Measurements from ENCODE around the gene GATA3. TPM values are rescaled to one million over a fixed set of nuclear protein-coding genes. Genes with fewer than 3 reads are reported as not detected.

The GATA3 gene
- total and polyA plus RNA-seq, 2 experiments from 2014 or later = 0.23 TPM; not detected in 1

GRCh38 chr10:8063935-8064334, 9.4 kb downstream of the GATA3 start:
- Histone ChIP-seq H4K20me1 (replicated peaks; ENCODE audit: insufficient read depth) (no peaks in the 10 kb centered on the region), H3K36me3 (ENCODE audit: insufficient read depth) (no peaks in the 10 kb centered on the region), H3K27me3 (ENCODE audit: insufficient read depth) (peaks cover 82% of the 10 kb centered on the region), H3K27ac (ENCODE audit: low read depth) (no peak overlapping the region), H2AFZ (no peak overlapping the region), H3K79me2 (replicated peaks; ENCODE audit: insufficient read depth) (no peaks in the 10 kb centered on the region), H3F3A (replicated peaks; ENCODE audit: low read depth) (peaks cover 16% of the 10 kb centered on the region), H3K4me2 (peak overlapping the region; percentile 75), H3K4me3 (peak overlapping the region; percentile 47), H3K4me1 (ENCODE audit: insufficient read depth) (peaks cover 58% of the 10 kb centered on the region), H3K9me2 (ENCODE audit: insufficient read depth) (no peaks in the 10 kb centered on the region)
- H3K4me3 Mint-ChIP-seq = peak overlapping the region; percentile 48
- peaks cover 75% of the 10 kb centered on the region for H3K27me3 Mint-ChIP-seq (ENCODE audit: insufficient read depth, low read depth, poor library complexity)
- no peaks in the 10 kb centered on the region; the same call in 2 of the 3 replicates for H3K36me3 Mint-ChIP-seq (ENCODE audit: low read depth)
- DNase-seq (ENCODE audit: low spot score) (peak; percentile 47), ATAC-seq (no peak; the same call in 2 of the 3 replicates)
- peaks cover 69% of the 10 kb centered on the region for H3K4me1 Mint-ChIP-seq
- H3K9me3 Mint-ChIP-seq = no peaks in the 10 kb centered on the region
- TF ChIP-seq REST (IDR thresholded peaks at IDR 0.05; ENCODE audit: unreplicated experiment) (no peak), ZNF114 (CRISPR knock-in tag; IDR thresholded peaks at IDR 0.05) (no peak), EZH2 (IDR thresholded peaks at IDR 0.05; ENCODE audit: low read depth, unreplicated experiment) (no peak), STAT1 (IDR thresholded peaks at IDR 0.05; ENCODE audit: unreplicated experiment) (no peak), ZNF331 (CRISPR knock-in tag; IDR thresholded peaks at IDR 0.05; ENCODE audit: low read depth) (no peak), EZH2phosphoT487 (IDR thresholded peaks at IDR 0.05; ENCODE audit: unreplicated experiment) (no peak), CREB1 (CRISPR knock-in tag; IDR thresholded peaks at IDR 0.05; ENCODE audit: low read depth) (no peak), POLR2AphosphoS5 (IDR thresholded peaks at IDR 0.05; ENCODE audit: low read depth) (no peak), NANOG (IDR thresholded peaks at IDR 0.05; ENCODE audit: borderline replicate concordance) (no peak), JUNB (IDR thresholded peaks at IDR 0.05; ENCODE audit: unreplicated experiment) (no peak)
- TF ChIP-seq, protein P1, sequence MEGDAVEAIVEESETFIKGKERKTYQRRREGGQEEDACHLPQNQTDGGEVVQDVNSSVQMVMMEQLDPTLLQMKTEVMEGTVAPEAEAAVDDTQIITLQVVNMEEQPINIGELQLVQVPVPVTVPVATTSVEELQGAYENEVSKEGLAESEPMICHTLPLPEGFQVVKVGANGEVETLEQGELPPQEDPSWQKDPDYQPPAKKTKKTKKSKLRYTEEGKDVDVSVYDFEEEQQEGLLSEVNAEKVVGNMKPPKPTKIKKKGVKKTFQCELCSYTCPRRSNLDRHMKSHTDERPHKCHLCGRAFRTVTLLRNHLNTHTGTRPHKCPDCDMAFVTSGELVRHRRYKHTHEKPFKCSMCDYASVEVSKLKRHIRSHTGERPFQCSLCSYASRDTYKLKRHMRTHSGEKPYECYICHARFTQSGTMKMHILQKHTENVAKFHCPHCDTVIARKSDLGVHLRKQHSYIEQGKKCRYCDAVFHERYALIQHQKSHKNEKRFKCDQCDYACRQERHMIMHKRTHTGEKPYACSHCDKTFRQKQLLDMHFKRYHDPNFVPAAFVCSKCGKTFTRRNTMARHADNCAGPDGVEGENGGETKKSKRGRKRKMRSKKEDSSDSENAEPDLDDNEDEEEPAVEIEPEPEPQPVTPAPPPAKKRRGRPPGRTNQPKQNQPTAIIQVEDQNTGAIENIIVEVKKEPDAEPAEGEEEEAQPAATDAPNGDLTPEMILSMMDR (conservative IDR thresholded peaks at IDR 0.05; ENCODE audit: low read depth in 2 of 2) = no peak
- TF ChIP-seq, protein P2, sequence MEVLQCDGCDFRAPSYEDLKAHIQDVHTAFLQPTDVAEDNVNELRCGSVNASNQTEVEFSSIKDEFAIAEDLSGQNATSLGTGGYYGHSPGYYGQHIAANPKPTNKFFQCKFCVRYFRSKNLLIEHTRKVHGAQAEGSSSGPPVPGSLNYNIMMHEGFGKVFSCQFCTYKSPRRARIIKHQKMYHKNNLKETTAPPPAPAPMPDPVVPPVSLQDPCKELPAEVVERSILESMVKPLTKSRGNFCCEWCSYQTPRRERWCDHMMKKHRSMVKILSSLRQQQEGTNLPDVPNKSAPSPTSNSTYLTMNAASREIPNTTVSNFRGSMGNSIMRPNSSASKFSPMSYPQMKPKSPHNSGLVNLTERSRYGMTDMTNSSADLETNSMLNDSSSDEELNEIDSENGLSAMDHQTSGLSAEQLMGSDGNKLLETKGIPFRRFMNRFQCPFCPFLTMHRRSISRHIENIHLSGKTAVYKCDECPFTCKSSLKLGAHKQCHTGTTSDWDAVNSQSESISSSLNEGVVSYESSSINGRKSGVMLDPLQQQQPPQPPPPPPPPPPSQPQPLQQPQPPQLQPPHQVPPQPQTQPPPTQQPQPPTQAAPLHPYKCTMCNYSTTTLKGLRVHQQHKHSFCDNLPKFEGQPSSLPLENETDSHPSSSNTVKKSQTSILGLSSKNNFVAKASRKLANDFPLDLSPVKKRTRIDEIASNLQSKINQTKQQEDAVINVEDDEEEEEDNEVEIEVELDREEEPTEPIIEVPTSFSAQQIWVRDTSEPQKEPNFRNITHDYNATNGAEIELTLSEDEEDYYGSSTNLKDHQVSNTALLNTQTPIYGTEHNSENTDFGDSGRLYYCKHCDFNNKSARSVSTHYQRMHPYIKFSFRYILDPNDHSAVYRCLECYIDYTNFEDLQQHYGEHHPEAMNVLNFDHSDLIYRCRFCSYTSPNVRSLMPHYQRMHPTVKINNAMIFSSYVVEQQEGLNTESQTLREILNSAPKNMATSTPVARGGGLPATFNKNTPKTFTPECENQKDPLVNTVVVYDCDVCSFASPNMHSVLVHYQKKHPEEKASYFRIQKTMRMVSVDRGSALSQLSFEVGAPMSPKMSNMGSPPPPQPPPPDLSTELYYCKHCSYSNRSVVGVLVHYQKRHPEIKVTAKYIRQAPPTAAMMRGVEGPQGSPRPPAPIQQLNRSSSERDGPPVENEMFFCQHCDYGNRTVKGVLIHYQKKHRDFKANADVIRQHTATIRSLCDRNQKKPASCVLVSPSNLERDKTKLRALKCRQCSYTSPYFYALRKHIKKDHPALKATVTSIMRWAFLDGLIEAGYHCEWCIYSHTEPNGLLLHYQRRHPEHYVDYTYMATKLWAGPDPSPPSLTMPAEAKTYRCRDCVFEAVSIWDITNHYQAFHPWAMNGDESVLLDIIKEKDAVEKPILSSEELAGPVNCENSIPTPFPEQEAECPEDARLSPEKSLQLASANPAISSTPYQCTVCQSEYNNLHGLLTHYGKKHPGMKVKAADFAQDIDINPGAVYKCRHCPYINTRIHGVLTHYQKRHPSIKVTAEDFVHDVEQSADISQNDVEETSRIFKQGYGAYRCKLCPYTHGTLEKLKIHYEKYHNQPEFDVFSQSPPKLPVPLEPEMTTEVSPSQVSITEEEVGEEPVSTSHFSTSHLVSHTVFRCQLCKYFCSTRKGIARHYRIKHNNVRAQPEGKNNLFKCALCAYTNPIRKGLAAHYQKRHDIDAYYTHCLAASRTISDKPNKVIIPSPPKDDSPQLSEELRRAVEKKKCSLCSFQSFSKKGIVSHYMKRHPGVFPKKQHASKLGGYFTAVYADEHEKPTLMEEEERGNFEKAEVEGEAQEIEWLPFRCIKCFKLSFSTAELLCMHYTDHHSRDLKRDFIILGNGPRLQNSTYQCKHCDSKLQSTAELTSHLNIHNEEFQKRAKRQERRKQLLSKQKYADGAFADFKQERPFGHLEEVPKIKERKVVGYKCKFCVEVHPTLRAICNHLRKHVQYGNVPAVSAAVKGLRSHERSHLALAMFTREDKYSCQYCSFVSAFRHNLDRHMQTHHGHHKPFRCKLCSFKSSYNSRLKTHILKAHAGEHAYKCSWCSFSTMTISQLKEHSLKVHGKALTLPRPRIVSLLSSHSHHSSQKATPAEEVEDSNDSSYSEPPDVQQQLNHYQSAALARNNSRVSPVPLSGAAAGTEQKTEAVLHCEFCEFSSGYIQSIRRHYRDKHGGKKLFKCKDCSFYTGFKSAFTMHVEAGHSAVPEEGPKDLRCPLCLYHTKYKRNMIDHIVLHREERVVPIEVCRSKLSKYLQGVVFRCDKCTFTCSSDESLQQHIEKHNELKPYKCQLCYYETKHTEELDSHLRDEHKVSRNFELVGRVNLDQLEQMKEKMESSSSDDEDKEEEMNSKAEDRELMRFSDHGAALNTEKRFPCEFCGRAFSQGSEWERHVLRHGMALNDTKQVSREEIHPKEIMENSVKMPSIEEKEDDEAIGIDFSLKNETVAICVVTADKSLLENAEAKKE (CRISPR knock-in tag; IDR thresholded peaks at IDR 0.05) = no peak
- H3K27ac Mint-ChIP-seq = no peak overlapping the region

All from GM23338 (cell line).